Left ventricle myocardium inferior (tissue), 1 donor: ENCODE measurements around the gene TOP1. TPM values are rescaled to one million over a fixed set of nuclear protein-coding genes. Genes with fewer than 3 reads are reported as not detected.

Experiments used
- DNase-seq: peaks from one replicate; pipeline ENCODE4 v3.0.0-alpha.2; 2020
- H3K27ac ChIP-seq: fragments of 200-600 bp; replicated peaks from 2 replicates; pipeline ENCODE4 v1.8.0; 2021
- H3K27me3 ChIP-seq: fragments of 200-600 bp; 2 replicates; pipeline ENCODE4 v1.8.0; 2021; ENCODE audit warnings: low read depth
- H3K36me3 ChIP-seq: fragments of 200-600 bp; 2 replicates; pipeline ENCODE4 v1.8.0; 2021
- H3K4me1 ChIP-seq: fragments of 200-600 bp; 2 replicates; pipeline ENCODE4 v1.8.0; 2021
- H3K4me3 ChIP-seq: fragments of 200-600 bp; 2 replicates; pipeline ENCODE4 v1.8.0; 2021; ENCODE audit warnings: mild to moderate bottlenecking, moderate library complexity
- H3K9me3 ChIP-seq: fragments of 200-600 bp; replicated peaks from 2 replicates; pipeline ENCODE4 v1.8.0; 2021
- intact Hi-C: fragments of 100-400 bp; cut with micrococcal nuclease; formaldehyde crosslinking; loops from one replicate; pipeline ENCODE4 v1.11.0; 2022
- total RNA-seq: library from RNA; stranded (reverse); fragmentation: NEBNext Ultra II Directional; extraction: Animal tissue kit (Norgen Biotek cat#: 25700); gene quantifications from one replicate; pipeline ENCODE4 v1.2.1, GENCODE V29; 2021
- TF ChIP-seq, protein P1 (sequence below): fragments of 200-600 bp; IDR thresholded peaks from 2 replicates; pipeline ENCODE4 v1.8.0; 2021; ENCODE audit warnings: antibody characterized with exemption, mild to moderate bottlenecking, borderline replicate concordance
- donor health status: DM: no; HTN: yes; CAD: no; lungs with severe emphysema.

TOP1 gene
- total RNA-seq, 1 donor from 2014 or later = 23.9 TPM

DNA sequence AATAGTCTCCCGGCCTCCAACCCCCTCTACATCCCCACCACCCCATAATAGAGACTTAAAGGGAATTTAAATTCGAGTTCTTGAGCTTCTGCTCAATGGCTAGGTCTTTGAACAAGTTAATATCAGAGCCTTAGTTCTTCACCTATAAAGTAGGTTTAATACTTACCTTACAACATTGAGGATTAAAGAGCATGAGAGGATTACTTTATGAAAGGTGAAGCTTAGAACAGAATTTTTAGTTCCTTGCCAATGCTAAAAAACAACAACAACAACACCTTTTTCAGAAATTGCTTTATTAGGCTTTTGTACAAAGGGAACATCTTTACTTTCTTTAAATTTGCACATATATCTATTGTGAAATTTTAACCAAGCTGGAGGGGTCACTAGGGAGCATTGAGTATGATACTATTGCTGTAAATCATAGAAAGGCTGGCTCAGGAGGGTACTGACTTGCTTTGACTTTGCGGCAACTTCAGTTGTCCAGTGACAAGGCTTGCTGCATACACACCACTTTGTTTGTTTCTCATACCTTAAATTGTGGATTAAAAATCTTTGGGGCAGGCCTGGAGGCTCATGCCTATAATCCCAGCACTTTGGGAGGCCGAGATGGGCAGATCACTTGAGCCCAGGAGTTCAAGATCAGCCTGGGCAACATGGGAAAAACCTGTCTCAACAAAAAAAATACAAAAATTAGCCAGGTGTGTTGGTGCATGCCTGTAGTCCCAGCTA lies 9.7 kb downstream of the TOP1 start:
- H3K4me1 ChIP-seq = peaks cover 83% of the 10 kb centered on the region
- intact Hi-C loops = no loop called here
- TF ChIP-seq, protein P1, sequence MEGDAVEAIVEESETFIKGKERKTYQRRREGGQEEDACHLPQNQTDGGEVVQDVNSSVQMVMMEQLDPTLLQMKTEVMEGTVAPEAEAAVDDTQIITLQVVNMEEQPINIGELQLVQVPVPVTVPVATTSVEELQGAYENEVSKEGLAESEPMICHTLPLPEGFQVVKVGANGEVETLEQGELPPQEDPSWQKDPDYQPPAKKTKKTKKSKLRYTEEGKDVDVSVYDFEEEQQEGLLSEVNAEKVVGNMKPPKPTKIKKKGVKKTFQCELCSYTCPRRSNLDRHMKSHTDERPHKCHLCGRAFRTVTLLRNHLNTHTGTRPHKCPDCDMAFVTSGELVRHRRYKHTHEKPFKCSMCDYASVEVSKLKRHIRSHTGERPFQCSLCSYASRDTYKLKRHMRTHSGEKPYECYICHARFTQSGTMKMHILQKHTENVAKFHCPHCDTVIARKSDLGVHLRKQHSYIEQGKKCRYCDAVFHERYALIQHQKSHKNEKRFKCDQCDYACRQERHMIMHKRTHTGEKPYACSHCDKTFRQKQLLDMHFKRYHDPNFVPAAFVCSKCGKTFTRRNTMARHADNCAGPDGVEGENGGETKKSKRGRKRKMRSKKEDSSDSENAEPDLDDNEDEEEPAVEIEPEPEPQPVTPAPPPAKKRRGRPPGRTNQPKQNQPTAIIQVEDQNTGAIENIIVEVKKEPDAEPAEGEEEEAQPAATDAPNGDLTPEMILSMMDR = no peak

DNA sequence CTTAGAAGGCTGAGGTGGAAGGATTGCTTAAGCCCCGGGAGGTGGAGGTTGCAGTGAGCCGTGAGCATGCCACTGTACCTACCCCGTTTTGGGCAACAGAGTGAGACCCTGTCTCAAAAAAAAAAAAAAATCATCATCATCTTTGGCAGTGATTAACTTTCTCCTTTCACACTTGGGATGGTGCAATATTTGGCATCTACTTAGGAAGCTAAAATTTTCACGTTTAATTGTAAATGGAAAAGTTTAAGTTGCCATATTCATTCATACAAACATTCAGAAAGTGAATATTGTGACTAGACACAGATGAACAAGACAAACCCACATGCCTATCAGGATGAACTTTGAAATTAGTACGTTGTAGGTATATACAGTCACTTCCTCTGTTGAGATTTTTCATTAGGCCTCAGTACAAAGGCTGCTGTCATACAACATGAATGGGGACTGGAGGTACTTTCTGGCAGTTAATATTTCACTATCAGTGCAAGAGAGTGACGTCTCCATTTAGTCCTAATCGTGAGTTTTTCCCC lies 10.3 kb downstream of the TOP1 start:
- no peaks in the 10 kb centered on the region for H3K27me3 ChIP-seq
- H3K4me1 ChIP-seq = peaks cover 83% of the 10 kb centered on the region
- no peaks in the 10 kb centered on the region for H3K36me3 ChIP-seq
- no peaks in the 10 kb centered on the region for H3K9me3 ChIP-seq
- intact Hi-C loops = no loop called here
- no peak overlapping the region for H3K4me3 ChIP-seq
- TF ChIP-seq, protein P1 = no peak
- DNase-seq = no peak
- H3K27ac ChIP-seq = no peak overlapping the region

More for the DNA sequence above, 9.7 kb downstream of the TOP1 start:
- no peak for DNase-seq
- Histone ChIP-seq H3K27me3 (no peaks in the 10 kb centered on the region), H3K27ac (no peak overlapping the region), H3K9me3 (no peaks in the 10 kb centered on the region), H3K4me3 (no peak overlapping the region), H3K36me3 (no peaks in the 10 kb centered on the region)

DNA sequence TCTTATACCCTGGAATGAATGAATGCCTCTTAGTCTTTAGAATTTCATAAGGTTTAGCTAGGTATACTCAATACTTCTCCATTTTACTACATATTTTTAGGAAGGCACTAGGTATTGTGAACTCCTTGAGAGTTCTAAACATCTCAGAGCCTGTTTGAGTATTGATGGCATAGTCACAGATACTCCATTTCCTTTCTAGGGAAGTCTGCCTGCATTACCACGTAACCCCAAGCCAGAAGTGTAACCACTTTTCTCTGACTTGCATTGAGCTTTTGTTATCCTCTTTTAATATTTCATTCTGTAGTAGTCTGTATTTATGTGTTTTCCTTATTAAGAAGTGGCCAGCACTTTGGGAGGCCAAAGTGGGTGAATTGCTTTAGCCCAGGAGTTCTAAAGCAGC lies 12.2 kb downstream of the TOP1 start:
- intact Hi-C loops = no loop called here
- Histone ChIP-seq H3K4me1 (peaks cover 83% of the 10 kb centered on the region), H3K9me3 (no peaks in the 10 kb centered on the region), H3K27me3 (no peaks in the 10 kb centered on the region), H3K27ac (no peak overlapping the region), H3K4me3 (no peak overlapping the region), H3K36me3 (no peaks in the 10 kb centered on the region)
- TF ChIP-seq, protein P1 = no peak
- DNase-seq = no peak

DNA sequence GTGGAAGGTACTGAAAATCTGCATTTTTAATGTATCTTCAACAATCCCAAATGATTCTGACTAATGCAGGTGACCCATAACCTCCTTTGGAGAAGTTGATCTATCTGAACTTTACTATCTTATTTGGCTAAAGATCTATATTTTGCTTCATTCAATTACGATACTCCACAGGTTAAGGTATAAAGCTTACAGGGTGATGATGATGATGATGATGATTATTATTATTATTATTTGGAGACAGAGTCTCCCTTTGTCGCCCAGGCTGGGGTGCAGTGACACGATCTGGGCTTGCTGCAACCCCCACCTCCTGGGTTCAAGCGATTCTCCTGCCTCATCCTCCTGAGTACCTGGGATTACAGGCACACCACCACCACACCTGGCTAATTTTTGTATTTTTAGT lies 13.1 kb downstream of the TOP1 start:
- intact Hi-C loops = no loop called here
- peaks cover 90% of the 10 kb centered on the region for H3K4me1 ChIP-seq
- TF ChIP-seq, protein P1 = no peak

DNA sequence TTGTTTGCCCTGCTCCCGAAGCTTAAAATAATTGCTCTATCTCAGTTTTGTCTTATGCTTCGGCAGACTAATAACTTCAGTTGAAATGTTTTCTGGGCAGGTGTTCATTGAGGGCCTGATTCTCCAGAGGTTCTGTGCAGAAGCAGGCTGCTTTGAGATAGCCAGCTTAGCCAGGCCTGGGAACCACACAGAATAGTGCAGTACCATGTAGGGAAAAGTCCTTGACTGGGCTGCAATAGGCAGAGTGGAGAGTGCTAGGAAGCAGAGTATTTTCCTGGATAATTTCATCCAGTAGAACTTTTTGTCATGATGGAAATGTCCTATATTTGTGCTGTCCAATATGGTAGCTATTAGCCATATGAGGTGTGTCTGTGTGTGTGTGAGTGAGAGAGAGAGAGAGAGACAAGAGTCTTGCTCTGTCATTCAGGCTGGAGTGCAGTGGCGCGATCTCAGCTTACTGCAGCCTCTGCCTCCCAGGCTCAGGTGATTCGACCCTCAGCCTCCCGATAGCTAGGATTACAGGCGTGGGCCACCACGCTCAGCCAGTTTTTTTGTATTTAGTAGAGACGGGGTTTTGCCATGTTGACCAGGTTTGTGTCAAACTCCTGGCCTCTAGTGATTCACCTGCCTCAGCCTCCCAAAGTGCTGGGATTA lies 15.9 kb downstream of the TOP1 start:
- no peaks in the 10 kb centered on the region for H3K36me3 ChIP-seq
- no peaks in the 10 kb centered on the region for H3K9me3 ChIP-seq
- intact Hi-C loops = no loop called here
- no peak overlapping the region for H3K4me3 ChIP-seq
- DNase-seq = no peak
- no peaks in the 10 kb centered on the region for H3K27me3 ChIP-seq
- H3K4me1 ChIP-seq = peaks cover 98% of the 10 kb centered on the region
- H3K27ac ChIP-seq = peak overlapping the region; percentile 14
- TF ChIP-seq, protein P1 = no peak

More for the DNA sequence above, 13.1 kb downstream of the TOP1 start:
- Histone ChIP-seq H3K27me3 (no peaks in the 10 kb centered on the region), H3K9me3 (no peaks in the 10 kb centered on the region), H3K4me3 (no peak overlapping the region), H3K36me3 (no peaks in the 10 kb centered on the region), H3K27ac (no peak overlapping the region)
- no peak for DNase-seq
